Mesendoderm (in vitro differentiated cells): ENCODE measurements around the gene DGCR2. TPM values are rescaled to one million over a fixed set of nuclear protein-coding genes. Genes with fewer than 3 reads are reported as not detected.

ENCODE experiments used
- small RNA-seq: library from polyadenylated mRNA; stranded (forward); fragments of <200 nt; extraction: miRNeasy Mini kit (QIAGEN cat#:217004); gene quantifications from one replicate; pipeline ENCODE3, GENCODE V24; 2013; ENCODE audit not compliant: insufficient read depth

DGCR2 gene

Small RNA genes within 50 kb of the gene (small RNA-seq; reads per million reads assigned to genes)
- not detected for gene RF00019
